ENCODE data around the gene CCDC185. TPM values are rescaled to one million over a fixed set of nuclear protein-coding genes. Genes with fewer than 3 reads are reported as not detected.

Gene CCDC185
- total and polyA plus RNA-seq, 2 of the 13 experiments (the other 11 are each of a cell fraction or from before 2014, with no cell fraction given) = not detected

GRCh38 chr1:223346311-223346710 lies 46.9 kb upstream of the CCDC185 start:
- in situ Hi-C loops (cut with HindIII; ENCODE audit: extremely low pct_ligation_motif_present, low pct_unique_long_range_greater_than_20kb) = no loop called here

More at GRCh38 chr1:223346311-223346710, 46.9 kb upstream of the CCDC185 start:
- ChIA-PET POLR2A (no interaction called here), CTCF (ENCODE audit: low intra/inter-chr PET ratio, low total read pairs) (no interaction called here)
- FAIRE-seq = no peak
- Histone ChIP-seq H3K4me3 (replicated peaks in 1 of 3; ENCODE audit: insufficient read depth in 1 of 3, low read depth in 2 of 3, low read length in 3 of 3) (no peak overlapping the region), H2AFZ (ENCODE audit: low read length) (no peak overlapping the region), H3K36me3 (replicated peaks in 1 of 2; ENCODE audit: control insufficient read depth in 1 of 2, insufficient read depth in 2 of 2, low read length in 2 of 2) (no peaks in the 10 kb centered on the region), H3K4me2 (ENCODE audit: low read depth, low read length) (no peak overlapping the region), H4K20me1 (ENCODE audit: insufficient read depth, low read length) (no peaks in the 10 kb centered on the region), H3K9ac (ENCODE audit: insufficient read depth, low read depth, low read length) (no peak overlapping the region), H3K27ac (ENCODE audit: extremely low read length, insufficient read depth, low read length) (no peak overlapping the region), H3K79me2 (ENCODE audit: insufficient read depth, low read length) (no peaks in the 10 kb centered on the region), H3K4me1 (ENCODE audit: insufficient read depth, low read length) (no peaks in the 10 kb centered on the region), H3K27me3 (ENCODE audit: control insufficient read depth in 1 of 2, insufficient read depth in 2 of 2, low read length in 2 of 2) (peaks cover 0 to 11% of the 10 kb centered on the region in 2 experiments; a peak in 3 of 5 replicates), H3K9me3 (ENCODE audit: low read length) (no peaks in the 10 kb centered on the region)
- 48% methylated on average over 4 of the region's 4 CpGs for WGBS (ENCODE audit: low lambda C conversion rate)
- no peak for TF ChIP-seq ZNF24 (IDR thresholded peaks at IDR 0.05)
- no peak for TF ChIP-seq ZBTB39 (CRISPR knock-in tag; IDR thresholded peaks at IDR 0.05)
- TF ChIP-seq ZNF652 (CRISPR knock-in tag; IDR thresholded peaks at IDR 0.05; ENCODE audit: borderline replicate concordance, low read depth) = no peak
- no peak for TF ChIP-seq ZNF557 (CRISPR knock-in tag; IDR thresholded peaks at IDR 0.05)
- TF ChIP-seq CSRNP1 (CRISPR knock-in tag; IDR thresholded peaks at IDR 0.05) = no peak
- no peak for TF ChIP-seq MBNL3 (CRISPR knock-in tag; conservative IDR thresholded peaks at IDR 0.05)
- TF ChIP-seq ZNF572 (CRISPR knock-in tag; IDR thresholded peaks at IDR 0.05) = no peak
- TF ChIP-seq MXD1 (CRISPR knock-in tag; IDR thresholded peaks at IDR 0.05) = no peak
- no peak for TF ChIP-seq FOXA3 (CRISPR knock-in tag; IDR thresholded peaks at IDR 0.05)
- no peak for TF ChIP-seq SOX5 (CRISPR knock-in tag; IDR thresholded peaks at IDR 0.05; ENCODE audit: borderline replicate concordance)
- TF ChIP-seq DR1 (CRISPR knock-in tag; IDR thresholded peaks at IDR 0.05) = no peak
- TF ChIP-seq PCBP2 (optimal IDR thresholded peaks at IDR 0.05; ENCODE audit: low read depth, low read length, poor library complexity, severe bottlenecking) = no peak
- TF ChIP-seq KLF12 (CRISPR knock-in tag; IDR thresholded peaks at IDR 0.05; ENCODE audit: borderline replicate concordance) = no peak
- TF ChIP-seq AGO1 (IDR thresholded peaks at IDR 0.05; ENCODE audit: low read depth, low read length, poor library complexity, severe bottlenecking) = no peak
- no peak for TF ChIP-seq ZFP36L1 (CRISPR knock-in tag; IDR thresholded peaks at IDR 0.05)
- TF ChIP-seq RARA (CRISPR knock-in tag; IDR thresholded peaks at IDR 0.05) = no peak
- no peak for TF ChIP-seq PAWR (CRISPR knock-in tag; IDR thresholded peaks at IDR 0.05; ENCODE audit: borderline replicate concordance)
- no peak for TF ChIP-seq FOXJ3 (CRISPR knock-in tag; IDR thresholded peaks at IDR 0.05; ENCODE audit: borderline replicate concordance)
- TF ChIP-seq ZFP82 (CRISPR knock-in tag; IDR thresholded peaks at IDR 0.05; ENCODE audit: borderline replicate concordance) = no peak
- no peak for TF ChIP-seq ZNF17 (CRISPR knock-in tag; IDR thresholded peaks at IDR 0.05)
- intact Hi-C loops (cut with micrococcal nuclease; ENCODE audit: unreplicated experiment) = no loop called here
- DNase-seq (ENCODE audit: low spot score) = no peak
- BruUV-seq (replicated peaks) = no TSS peak
- no peak for ATAC-seq

Measured in HepG2 (cell line).